ENCODE data around the gene DPYSL4.

The DPYSL4 gene

DNA sequence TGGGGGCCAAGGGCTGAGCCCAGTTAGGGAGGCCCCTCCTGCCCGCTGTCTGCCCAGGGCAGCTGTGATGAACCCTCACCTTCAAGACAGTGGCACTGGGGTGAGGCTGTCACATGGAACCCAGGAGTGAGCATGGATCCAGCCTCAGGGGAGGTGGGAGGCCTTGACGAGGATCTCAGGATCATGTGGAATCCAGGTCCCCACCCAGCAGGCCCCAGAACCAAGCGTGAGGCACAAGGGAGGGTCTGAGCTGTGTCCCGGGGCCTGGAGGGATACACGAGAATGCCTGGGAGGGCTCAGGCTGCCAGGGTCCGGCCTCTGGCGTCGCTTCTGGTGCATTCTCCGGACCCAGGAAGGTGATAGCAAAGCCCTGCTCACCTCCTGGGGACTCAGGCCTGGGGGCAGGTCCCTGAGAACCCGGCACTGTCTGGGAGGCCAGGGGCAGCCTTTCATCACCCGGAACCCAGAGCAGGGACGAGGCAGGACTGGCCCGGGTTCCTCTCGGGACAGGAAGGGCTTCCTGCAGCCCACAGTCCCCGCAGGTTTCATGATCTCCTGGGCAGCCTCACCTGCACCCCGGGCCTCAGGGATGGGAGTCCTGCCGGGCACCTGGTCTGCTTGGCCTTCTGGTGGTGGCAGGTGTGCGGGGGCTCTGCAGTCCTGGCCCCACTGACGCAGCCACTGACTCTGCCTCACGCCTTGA lies 17.5 kb downstream of the DPYSL4 start:
- no peak overlapping the region for H3K4me3 ChIP-seq
- TF ChIP-seq, protein P1, sequence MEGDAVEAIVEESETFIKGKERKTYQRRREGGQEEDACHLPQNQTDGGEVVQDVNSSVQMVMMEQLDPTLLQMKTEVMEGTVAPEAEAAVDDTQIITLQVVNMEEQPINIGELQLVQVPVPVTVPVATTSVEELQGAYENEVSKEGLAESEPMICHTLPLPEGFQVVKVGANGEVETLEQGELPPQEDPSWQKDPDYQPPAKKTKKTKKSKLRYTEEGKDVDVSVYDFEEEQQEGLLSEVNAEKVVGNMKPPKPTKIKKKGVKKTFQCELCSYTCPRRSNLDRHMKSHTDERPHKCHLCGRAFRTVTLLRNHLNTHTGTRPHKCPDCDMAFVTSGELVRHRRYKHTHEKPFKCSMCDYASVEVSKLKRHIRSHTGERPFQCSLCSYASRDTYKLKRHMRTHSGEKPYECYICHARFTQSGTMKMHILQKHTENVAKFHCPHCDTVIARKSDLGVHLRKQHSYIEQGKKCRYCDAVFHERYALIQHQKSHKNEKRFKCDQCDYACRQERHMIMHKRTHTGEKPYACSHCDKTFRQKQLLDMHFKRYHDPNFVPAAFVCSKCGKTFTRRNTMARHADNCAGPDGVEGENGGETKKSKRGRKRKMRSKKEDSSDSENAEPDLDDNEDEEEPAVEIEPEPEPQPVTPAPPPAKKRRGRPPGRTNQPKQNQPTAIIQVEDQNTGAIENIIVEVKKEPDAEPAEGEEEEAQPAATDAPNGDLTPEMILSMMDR (IDR thresholded peaks at IDR 0.05) = no peak
- no peak for DNase-seq (ENCODE audit: low spot score)

DNA sequence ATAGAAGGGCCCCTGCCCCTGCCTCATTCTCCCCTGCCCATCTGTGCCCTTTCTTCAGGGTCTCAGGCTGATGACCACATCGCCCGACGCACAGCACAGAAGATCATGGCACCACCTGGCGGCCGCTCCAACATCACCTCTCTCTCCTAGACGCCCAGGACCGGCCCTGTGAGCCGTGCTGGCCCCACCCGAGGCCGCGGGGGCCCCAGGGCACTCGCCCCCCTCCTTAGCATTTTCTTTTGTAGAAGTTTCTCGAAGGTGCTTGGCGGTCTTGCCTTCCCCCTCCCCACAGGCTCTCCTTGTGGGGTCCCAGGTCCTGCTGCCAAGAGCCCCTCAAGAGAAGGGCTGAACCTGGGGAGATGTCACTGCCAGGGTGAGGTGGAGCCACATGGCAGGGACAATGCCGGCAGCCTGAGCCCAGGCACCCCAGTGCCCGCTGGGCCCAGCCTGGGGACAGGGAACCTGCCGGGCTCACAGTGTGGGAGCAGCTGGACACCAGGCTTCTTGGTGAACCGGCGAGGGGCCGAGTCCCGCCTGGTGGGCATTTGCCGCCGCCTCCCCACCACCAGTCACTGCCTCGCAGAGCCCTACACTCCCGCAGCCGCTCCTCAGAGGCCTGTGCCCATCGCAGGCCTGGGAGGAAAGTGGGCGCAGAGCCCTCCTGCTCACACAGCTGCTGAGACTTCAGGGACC lies 18.2 kb downstream of the DPYSL4 start:
- Histone ChIP-seq H3K27ac (no peak overlapping the region), H3K4me3 (no peak overlapping the region)
- DNase-seq (ENCODE audit: low spot score) = no peak
- TF ChIP-seq, protein P1 (IDR thresholded peaks at IDR 0.05) = no peak

More for the DNA sequence above, 17.5 kb downstream of the DPYSL4 start:
- H3K27ac ChIP-seq = no peak overlapping the region

DNA sequence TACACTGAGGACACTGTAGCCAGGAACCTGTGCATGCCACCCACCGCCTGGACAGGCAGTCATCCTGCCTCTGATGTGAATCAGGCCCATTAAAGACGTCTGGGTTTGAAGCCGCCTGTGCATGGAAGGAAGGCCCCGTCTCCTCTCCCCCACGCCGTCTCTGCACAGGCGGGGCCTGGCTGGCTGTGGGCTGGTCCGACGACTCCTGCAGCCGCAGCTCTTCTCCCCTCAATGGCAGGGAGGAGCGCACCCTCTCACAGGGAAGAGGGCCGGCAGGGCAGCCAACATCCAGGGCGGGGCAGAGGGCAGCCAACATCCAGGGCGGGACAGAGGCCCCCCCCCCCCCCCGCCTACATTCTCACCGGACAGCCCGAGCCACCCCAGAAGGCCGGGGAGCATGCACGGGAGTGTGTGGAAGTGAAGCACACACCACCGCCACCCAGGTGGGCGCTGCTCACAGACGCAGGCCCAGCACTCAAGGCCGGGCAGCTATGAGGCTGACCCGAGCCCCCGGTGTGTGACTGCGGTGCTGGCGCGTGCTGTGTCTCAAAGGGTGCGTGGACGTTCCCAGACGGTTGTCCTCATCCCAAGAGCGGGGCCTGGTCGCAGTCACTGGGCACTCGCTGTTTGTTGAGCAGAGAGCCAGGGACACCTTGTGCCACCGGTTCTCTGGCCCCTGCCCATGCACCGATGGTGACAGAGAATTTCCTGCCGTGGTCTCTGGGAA lies 19.1 kb downstream of the DPYSL4 start:
- no peak overlapping the region for H3K27ac ChIP-seq
- no peak for DNase-seq (ENCODE audit: low spot score)
- TF ChIP-seq, protein P1 (IDR thresholded peaks at IDR 0.05) = no peak
- no peak overlapping the region for H3K4me3 ChIP-seq

DNA sequence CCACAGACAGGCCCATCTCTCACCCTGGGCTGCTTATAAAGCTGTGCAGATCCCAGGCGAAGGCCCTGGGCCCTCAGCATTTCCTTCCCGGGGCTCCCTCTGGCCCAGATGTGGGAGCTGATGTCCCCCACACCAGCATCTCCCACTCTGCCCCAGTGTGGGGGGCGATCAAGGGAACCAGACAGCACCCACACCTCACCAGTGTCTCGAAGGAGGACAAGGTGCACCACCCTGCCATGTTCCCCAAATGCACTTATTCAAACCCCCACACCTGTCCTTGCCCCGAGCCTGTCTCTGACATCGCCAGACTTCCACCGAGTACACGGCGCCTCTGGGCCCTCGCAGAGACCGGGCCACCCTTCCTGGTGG lies 19.6 kb downstream of the DPYSL4 start:
- TF ChIP-seq, protein P1 (IDR thresholded peaks at IDR 0.05) = no peak
- H3K27ac ChIP-seq = no peak overlapping the region
- H3K4me3 ChIP-seq = no peak overlapping the region
- DNase-seq (ENCODE audit: low spot score) = no peak

DNA sequence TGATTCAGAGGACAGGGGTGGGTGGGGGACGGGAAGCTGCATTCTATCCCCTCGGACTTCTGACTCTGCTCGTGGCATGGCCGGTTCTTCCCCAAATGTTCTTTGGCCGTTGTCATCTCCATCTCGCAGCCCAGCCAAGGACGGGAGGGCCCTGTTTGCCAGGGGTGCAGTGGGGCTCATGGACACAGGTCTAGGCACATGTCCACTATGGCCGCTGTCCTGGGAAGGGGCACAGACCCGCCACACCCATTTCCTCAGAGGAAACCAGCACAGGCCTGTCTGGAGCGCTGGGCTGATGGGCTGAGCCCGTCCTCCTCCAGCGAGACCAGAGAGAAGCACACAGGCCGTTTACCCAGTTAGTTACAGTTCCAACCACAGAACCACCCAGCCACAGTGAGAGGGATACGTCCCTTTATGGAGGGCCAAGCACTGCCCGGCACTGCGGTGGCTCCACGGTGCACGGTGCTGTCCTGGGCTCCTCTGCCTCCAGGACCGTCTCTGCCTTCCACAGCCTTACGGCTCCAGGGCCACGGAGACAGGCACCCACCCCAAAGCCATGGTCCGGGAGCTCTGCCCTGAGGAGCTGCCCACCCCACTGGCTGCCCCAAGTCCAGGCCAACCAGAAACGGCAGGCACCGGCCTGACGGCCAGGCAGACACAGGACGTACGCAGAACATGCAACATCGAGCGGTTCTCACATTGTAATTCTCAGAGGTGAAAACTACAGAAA lies 20.2 kb downstream of the DPYSL4 start:
- no peak overlapping the region for H3K27ac ChIP-seq
- no peak overlapping the region for H3K4me3 ChIP-seq
- no peak for DNase-seq (ENCODE audit: low spot score)
- TF ChIP-seq, protein P1 (IDR thresholded peaks at IDR 0.05) = no peak

DNA sequence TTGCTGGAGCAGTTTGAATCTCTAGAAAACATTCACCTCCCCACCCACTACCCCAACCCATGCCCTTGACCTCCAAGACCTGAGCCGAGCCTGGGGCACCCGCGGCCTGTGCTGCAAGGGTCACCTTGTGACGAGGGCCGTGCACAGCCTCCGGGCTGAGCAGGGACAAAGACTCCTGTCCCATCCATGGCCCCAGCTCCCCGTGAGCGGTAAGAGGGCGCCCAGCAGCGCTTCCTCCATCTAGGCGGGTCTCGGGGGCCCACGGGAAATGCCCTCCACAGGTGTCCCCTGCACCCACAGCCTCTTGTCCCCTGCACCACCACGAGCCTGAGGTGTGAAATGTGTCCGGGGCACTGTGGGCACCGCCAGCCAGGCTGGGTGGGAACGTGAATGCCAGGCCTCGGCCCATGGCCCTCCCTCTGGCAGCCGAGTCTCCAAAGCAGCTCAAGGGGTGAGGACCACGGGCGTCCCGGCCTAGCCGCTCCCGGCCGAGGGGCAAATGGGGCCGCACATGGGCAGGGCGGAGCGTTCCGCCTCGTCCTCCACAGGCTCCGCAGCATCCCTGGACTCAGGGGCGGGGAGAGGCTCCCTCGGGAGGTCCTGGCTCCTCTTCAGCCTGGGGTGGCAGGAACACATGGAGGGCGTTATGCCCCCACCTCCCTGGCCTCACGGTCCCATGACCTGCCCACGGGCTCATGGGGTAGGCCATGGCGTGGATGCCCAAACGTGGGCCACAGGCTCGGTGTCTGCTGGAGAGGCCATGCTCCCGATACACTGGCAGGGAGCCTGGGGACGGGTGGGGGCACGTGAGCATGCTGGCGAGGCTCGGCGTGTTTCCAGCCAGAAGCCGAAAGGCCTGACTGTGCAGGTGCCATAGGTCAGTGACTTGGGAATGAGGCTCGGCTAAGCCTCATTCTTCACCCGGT lies 21.1 kb downstream of the DPYSL4 start:
- no peak overlapping the region for H3K27ac ChIP-seq
- no peak overlapping the region for H3K4me3 ChIP-seq
- no peak for DNase-seq (ENCODE audit: low spot score)
- TF ChIP-seq, protein P1 (IDR thresholded peaks at IDR 0.05) = no peak
